Activated effector memory CD4-positive, alpha-beta T cell treated with anti-CD3 and anti-CD28 coated beads, Interleukin-2, amount 50 U/mL, for 16 hours (primary cell): ENCODE data around the gene RAG2.

Source experiments
- DNase-seq: peaks from one replicate; pipeline ENCODE4 v3.0.0-alpha.2; 2020

Gene RAG2

GRCh38 chr11:36598051-36598450 is at the start of gene RAG2:
TSS of gene RAG2 (minus strand) at chr11:36598236. CDS start at chr11:36594168, 4,068 bp downstream.
- DNase-seq = no peak

DNA sequence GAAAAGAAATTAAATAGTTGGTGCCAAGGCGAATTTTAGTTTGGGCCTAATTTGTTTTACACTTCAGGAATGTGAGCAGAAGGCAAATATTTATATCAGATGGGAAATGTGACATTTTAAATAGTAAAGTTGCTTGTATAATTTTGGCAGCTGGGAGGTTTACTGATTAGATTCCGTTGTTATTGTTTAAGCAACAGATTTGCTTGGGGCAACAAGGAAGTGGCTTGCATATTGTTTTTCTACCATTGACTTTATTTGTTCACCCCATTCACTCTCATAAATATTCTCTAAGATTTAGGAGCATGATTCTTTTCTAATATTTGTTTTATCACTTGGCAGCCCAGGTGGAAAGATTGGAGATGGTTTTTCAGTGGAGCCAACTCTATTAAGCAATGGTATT is 40.5 kb upstream of the RAG2 start:
- DNase-seq = no peak

DNA sequence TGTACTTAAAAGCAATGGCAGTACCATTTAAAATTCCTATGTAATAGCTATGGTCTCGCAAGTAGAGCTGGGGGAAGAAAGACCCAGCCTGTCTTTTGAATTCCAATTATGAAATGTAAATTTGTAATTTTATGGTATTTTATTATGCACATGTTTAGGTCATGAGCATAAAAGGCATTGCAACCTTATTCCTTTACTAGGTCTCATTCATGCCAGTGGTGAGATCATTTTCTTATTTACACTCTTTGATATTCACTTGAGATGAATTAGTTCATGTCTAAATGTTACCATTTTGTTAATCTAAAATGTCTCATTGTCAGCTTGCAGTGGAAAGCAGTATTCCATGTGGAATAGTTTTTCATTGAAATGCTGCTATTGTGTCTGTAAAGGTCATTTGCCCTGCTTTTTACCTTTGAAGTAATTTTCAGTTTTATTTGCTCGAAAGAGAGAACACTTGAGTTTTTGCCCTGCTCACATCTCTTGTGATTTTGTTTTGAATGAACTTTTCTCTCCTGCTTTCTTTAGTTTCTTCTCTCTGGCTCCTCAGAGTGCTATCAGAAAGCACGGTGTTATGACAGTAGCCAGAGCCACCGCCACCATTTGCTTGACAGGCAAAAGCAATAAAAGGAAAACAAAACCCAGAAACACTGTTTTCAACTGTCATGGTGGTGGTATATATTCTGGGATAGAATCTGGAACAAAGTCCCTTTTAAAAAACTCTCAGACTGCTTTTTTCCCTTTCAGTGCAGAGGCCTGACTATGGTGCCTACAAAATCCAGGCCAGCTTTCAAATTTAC is 37.2 kb upstream of the RAG2 start:
- DNase-seq = no peak

- DNase-seq = no peak
Measured at GRCh38 chr11:36631774-36632173, 33.7 kb upstream of the RAG2 start.

DNA sequence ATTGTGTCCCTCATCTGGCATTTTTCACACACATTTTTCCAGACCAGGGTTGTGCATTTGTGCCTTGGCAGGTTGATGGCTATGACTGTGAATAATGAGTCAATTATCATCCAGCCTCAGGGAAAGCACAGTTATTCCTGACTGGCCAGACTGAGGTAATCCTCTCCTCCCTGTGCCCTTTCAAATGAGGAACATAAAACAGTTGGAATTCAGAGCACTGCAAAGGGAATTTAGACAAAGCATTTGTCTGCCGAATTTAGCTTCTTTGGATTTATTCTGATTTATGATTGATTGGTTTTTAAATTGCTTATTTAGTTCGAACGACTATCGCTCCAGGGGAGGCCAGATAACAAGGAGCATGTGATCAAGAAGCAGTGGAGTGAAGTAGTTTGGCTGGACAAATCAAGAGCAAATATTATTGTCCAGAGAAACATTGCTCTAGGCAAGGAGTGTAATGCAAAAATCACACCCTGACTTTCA is 30.8 kb upstream of the RAG2 start:
- no peak for DNase-seq

DNA sequence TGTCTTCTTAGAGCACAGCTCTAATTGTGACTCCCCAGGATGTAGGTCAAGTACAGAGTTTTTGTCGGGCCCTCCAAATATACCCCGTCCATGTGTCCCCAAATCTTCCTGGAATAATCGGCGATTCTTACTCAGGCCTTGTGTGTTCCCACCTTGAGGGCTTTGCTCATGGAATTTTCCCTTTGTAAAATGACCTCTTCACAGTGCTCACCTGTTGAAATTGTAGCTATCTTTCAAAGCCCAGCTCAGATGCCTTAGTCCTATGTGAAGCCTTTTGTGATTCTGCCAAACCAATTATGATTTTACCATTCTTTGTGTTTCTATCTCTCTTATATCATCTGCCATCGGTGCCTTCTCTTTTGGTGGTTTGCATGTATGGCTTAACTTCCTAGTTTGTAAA is 30.1 kb upstream of the RAG2 start:
- DNase-seq = no peak

- no peak for DNase-seq
Measured at GRCh38 chr11:36627471-36627870, 29.4 kb upstream of the RAG2 start.

DNA sequence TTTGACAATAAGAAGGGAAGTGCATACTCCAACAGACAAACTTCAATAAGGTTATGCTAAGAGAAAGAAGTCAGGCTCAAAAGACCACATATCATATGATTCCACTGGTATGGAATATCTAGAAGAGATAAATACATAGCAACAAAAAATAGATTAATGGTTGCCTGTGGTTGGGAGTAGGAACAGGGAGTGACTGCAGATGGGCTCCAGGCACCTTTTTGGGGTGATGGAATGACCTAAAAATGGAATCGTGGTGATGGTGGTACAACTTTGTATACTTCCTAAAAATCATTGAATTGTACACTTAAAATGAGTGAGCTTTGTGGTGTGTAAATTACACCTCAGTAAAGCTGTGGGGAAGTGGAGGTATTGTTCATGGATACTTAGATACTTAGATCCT is 29.0 kb upstream of the RAG2 start:
- DNase-seq = no peak

- DNase-seq = no peak
Measured at GRCh38 chr11:36623494-36623893, 25.5 kb upstream of the RAG2 start.

GRCh38 chr11:36622431-36623136 is 24.5 kb upstream of the RAG2 start:
- DNase-seq = no peak

DNA sequence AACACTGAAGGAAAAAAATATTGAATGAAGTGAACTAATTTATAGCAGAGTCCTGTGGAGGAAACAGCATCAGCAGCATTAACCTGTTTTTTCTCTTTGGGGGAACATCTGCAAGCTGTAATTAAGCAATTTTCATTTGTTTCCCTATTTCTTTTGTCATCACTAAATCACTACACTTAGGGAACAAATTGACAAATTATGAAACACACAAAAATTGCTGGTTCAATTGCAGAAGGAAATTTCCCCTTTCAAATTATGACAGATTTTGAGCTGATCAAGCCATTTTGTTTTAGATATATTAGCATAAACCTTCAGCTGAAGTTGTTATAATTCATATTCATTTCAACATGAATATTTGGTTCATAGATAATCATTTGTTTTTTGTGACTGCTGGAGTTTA is 22.2 kb upstream of the RAG2 start:
- no peak for DNase-seq

- DNase-seq = no peak
Measured at GRCh38 chr11:36619502-36619901, 21.5 kb upstream of the RAG2 start.

DNA sequence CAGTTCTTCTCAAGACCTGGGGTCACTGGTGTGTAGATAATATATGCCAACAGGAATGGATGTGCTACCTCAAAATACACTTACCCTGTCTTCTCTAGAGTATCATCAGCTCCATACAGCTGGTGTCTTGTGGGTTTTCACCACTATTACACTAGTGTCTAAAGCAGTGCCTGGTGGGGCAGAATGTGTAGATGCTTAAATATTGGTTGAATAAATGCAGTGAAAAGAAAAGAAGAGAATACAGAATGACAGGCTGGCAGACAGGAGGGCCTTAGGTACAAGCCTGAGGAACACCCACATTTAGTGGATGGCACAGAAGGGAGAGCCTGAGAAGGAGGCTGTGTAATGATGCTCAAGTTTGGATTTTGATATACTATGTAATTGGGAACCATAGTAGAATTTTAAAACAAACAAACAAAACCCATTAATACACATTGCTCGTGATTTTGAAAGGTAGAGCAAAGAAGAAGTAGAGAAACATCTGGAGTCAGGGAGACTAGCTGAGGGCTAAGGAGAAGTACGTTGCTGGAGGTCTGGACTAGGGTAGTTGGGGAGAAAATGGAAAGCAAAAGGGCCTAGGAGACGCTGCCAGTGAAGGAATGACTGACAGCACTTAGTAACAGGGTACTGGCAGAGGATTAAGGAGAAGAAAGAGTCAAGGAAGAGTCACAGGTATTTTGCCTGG is 20.5 kb upstream of the RAG2 start:
- DNase-seq = no peak

DNA sequence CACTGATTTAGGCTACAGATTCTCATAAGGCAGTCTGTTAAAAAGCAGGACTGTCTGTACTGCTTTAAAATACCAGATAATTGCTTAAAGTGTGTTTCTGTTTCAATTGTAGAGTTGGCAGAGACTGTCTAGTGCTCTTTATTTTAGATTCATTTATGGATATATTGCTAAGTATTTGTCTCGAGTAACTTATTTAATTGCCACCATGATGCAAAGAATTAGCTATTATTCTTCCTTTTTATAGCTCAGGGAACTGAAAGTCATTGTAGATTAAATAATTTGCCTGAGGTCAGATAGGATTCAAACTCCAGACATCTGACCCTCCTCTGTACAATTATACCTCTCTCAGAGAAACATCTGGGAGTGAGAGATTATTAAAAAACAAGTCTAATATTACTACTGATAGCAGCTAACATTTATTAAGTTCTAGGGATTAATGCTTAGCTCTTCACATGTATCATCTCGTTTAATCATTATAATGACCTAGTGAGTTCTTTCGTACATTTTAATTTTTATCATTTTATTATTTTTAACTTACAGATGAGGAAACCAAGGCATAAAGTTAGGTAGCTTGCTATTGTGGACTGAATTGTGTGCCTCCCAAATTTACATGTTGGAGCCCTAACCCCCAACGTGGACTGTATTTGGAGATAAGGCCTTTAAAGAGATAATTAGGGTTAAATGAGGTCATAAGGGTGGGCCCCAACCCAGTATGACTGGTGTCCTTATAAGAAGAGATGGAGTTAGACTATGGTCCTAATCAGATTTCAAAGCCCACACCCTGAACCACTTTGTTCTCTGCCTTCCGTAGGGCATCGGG is 19.7 kb upstream of the RAG2 start:
- DNase-seq = no peak

DNA sequence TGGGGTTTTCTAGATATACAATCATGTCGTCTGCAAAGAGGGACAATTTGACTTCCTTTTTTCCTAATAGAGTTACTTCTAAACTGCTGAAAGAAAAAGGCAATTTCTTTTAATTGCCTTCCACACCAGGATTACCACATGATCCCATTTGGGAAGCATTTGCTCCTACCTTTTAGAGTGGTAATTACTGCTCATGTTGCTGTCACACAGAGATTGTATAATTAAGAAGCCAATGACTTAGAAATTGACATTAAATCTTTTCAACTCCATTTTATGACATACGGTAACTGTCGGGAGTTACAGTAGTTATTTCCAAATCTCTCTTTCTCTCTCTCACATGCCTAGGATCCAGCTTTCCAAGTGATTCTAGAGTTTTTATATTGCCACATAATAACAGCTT is 17.8 kb upstream of the RAG2 start:
- DNase-seq = no peak

DNA sequence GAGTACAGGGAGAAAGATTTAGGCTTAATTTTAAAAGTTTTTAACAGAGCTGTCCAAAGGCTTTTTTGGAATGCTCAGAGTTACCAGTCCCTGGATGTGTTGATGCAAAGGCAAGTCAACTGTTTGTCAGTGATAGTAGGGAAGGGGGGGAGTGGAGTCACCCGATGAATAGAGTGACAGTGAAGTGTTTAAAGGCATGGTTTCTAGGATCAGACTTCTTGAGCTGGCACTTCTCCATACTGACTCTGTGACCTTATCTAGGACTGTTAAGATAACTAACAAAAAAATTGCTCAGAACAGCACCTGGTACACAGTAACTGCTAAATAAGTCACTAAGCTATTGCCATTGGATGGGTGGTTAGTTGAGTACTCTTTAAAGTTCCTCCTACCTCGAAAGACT is 11.3 kb upstream of the RAG2 start:
- DNase-seq = no peak

DNA sequence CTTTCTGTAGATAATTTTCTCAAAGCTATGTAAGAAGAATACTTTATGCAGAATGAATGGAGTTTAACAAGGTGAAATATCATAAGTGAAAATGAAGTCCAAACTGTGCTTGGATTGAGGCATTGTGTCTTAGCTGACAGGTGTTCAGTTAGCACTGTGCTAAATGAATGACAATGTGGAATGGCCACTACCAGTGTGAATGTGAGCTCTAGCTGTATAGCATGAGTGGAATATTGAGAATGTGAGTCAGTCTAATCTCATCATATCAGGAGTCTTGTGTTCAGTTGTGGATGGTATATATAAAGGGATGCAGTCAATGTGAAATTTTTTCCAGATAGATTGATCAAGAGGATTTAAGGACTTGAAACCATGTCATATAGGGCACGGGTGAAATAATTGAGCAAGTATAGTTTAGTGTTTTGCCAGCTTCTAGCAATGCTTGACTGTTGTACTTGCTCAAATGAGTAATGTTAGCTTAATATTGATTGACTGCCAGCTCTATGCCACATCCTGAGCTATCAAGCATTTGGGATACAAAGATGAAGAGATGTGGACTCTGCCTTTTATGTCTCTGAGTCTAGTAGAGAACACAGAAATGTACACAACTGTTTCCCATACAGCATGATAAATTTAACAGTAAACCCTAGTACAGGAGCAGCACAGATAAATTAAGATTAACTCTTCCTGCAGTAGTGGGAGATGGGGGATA is 10.6 kb upstream of the RAG2 start:
- no peak for DNase-seq

DNA sequence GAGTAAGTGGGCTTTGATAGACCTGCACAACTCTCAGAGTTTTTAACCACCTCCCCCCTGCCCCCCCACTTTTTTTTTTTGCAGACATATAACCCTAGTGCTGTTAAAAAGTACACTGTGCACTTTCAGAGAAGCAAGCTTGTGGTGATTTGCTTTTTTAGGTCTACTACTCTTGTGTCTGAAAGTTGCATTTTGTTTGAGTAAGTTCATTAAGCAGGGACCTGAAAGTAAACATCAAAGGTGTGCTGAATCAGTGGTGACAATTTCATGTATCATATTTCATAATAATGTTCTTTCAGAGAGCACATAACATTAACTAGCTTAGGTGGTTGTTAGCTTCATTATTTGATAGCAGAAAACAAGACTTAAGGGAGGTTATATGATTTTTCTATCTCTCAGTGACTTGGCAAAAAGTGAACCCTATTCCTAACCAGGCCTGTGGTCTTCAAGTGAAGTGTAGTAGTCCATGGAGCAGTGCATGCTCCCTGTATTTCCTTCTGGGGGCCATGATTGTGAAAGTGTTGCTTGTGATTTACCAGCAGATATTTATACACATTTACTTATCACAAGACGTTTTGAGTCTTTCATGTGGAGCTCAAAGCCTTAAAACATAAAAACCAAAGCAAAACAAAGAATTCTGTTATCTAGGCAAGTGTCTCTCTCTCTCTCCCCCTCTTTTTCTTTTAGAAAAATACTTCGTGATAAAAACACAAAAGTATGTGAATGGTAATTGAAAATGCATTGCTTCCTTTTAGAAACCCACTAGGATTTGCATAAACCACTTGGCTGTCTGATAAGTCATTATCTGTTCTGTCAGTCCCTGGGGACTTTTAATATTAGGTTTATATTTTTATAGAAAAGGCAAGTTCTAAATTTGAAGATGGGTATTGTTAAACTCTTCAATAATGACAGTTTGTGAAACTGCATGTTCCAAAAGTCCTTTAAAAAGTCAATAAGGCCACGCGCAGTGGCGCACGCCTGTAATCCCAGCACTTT is 7.5 kb upstream of the RAG2 start:
- no peak for DNase-seq

DNA sequence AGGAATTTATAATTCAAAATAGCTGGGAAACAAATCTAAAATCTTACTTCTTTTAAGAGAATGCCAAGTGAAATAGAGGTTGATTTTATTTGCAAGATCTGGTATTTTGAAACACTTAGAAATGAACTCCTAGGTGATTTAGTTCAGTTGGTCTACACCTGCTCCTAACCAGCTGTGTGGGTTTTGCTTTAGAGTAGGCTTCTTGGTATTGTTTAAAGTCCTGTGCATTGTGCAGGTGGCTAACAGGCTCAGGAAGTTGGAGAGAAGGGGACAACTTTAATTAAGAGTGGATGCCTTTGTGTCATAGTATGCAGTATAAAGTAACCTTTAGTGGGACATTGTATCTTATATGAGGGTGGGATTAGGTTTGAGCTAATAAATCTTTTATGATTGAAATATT is 4.1 kb upstream of the RAG2 start:
- DNase-seq = no peak

- DNase-seq = no peak
Measured at GRCh38 chr11:36601155-36601554, 3.1 kb upstream of the RAG2 start.

- DNase-seq = no peak
Measured at GRCh38 chr11:36600180-36600579, 2.1 kb upstream of the RAG2 start.
